Midbrain (tissue), 1 donor: ENCODE results near the gene MTMR12.

ENCODE experiments used
- DNase-seq: peaks from one replicate; lab custom pipeline; 2025; lab: John Stamatoyannopoulos, UW

Gene MTMR12

GRCh38 chr5:32274548-32275395, 38.0 kb downstream of the MTMR12 start:
- DNase-seq = no peak

GRCh38 chr5:32273821-32274220, 38.9 kb downstream of the MTMR12 start:
- DNase-seq = no peak

- no peak for DNase-seq
Observed at GRCh38 chr5:32272746-32273145, 40.0 kb downstream of the MTMR12 start.

- DNase-seq = no peak
Observed at GRCh38 chr5:32270946-32271345, 41.8 kb downstream of the MTMR12 start.

- no peak for DNase-seq
Observed at GRCh38 chr5:32270178-32270577, 42.6 kb downstream of the MTMR12 start.

- no peak for DNase-seq
Observed at GRCh38 chr5:32265902-32266301, 46.8 kb downstream of the MTMR12 start.

- DNase-seq = no peak
Observed at GRCh38 chr5:32264957-32265572, 47.7 kb downstream of the MTMR12 start.

- DNase-seq = no peak
Observed at GRCh38 chr5:32263684-32264083, 49.1 kb downstream of the MTMR12 start.

- no peak for DNase-seq
Observed at GRCh38 chr5:32261198-32261597, 51.5 kb downstream of the MTMR12 start.

- no peak for DNase-seq
Observed at GRCh38 chr5:32259033-32259432, 53.7 kb downstream of the MTMR12 start.

GRCh38 chr5:32258424-32258823, 54.3 kb downstream of the MTMR12 start:
- DNase-seq = no peak

- no peak for DNase-seq
Observed at GRCh38 chr5:32255540-32255900, 57.2 kb downstream of the MTMR12 start.

GRCh38 chr5:32254881-32255539, 57.7 kb downstream of the MTMR12 start:
- peak; percentile 32 for DNase-seq

- no peak for DNase-seq
Observed at GRCh38 chr5:32251871-32252458, 60.8 kb downstream of the MTMR12 start.

- no peak for DNase-seq
Observed at GRCh38 chr5:32249668-32250067, 63.1 kb downstream of the MTMR12 start.

GRCh38 chr5:32245742-32246141, 67.0 kb downstream of the MTMR12 start:
- no peak for DNase-seq

- DNase-seq = no peak
Observed at GRCh38 chr5:32244017-32244416, 68.7 kb downstream of the MTMR12 start.

GRCh38 chr5:32241034-32241783, 71.5 kb downstream of the MTMR12 start:
- no peak for DNase-seq

GRCh38 chr5:32239385-32239784, 73.4 kb downstream of the MTMR12 start:
- no peak for DNase-seq

GRCh38 chr5:32233696-32234447, 78.9 kb downstream of the MTMR12 start:
- peak; percentile 49 for DNase-seq

- no peak for DNase-seq
Observed at GRCh38 chr5:32233220-32233695, 79.5 kb downstream of the MTMR12 start.
